ENCODE data around the gene C17orf113.

DNA sequence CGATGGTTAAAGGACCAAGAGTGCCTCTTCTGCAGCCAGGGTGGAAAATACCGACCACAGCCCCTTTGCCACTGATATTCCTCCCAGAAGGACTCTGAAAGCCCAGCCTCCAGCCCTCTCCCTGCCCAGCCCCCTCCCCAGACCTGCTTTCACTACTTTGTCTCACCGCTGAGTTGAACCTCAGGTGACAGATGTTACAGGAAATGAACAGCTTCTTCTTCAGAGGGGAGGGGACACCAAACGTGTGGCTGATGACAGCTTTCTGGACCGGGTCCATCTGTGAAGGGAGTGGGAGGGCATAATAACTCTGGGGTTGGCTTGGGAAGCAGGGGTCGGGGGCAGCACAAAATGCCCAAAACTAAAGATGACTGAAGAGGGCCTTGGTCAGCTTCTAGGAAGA is 16.3 kb downstream of the C17orf113 start:
- TF ChIP-seq CTCF (conservative IDR thresholded peaks at IDR 0.05 in 1 of 2, IDR thresholded peaks at IDR 0.05 in 1 of 2; ENCODE audit: low read depth in 1 of 2, low read length in 2 of 2), result no peak
- no peak for TF ChIP-seq EZH2 (IDR thresholded peaks at IDR 0.05; ENCODE audit: low read length, missing control alignments)
